ENCODE measurements around the gene CCP110.

CCP110 gene

GRCh38 chr16:19512297-19512696 lies 11.4 kb upstream of the CCP110 start:
- Histone ChIP-seq H3K36me3 (peaks cover 42 to 57% (median 52%) of the 10 kb centered on the region in 3 donors), H3K27me3 (no peaks in the 10 kb centered on the region), H3K4me1 (no peaks in the 10 kb centered on the region), H3K27ac (no peak overlapping the region), H3K4me3 (no peak overlapping the region), H3K9me3 (no peaks in the 10 kb centered on the region)
- TF ChIP-seq CTCF (IDR thresholded peaks at IDR 0.05): no peak
- no peak for DNase-seq
- intact Hi-C loops (cut with DNase I; ENCODE audit: low total_unique reads): no loop called here

- Histone ChIP-seq H3K4me1 (peaks cover 0 to 3% (median 0%) of the 10 kb centered on the region in 4 donors), H3K36me3 (peaks cover 40 to 50% (median 42%) of the 10 kb centered on the region in 3 donors), H3K27ac (no peak overlapping the region), H3K4me3 (no peak overlapping the region), H3K27me3 (no peaks in the 10 kb centered on the region), H3K9me3 (no peaks in the 10 kb centered on the region)
- DNase-seq: no peak
- TF ChIP-seq CTCF (IDR thresholded peaks at IDR 0.05): no peak
- intact Hi-C loops (cut with DNase I; ENCODE audit: low total_unique reads): no loop called here
These were observed 10.2 kb upstream of the CCP110 start for GRCh38 chr16:19513377-19514053.

- Histone ChIP-seq H3K4me1 (peaks cover 0 to 24% (median 11%) of the 10 kb centered on the region in 4 donors), H3K36me3 (peaks cover 18 to 32% (median 23%) of the 10 kb centered on the region in 3 donors), H3K27me3 (no peaks in the 10 kb centered on the region), H3K9me3 (no peaks in the 10 kb centered on the region), H3K27ac (no peak overlapping the region), H3K4me3 (no peak overlapping the region)
- no peak for TF ChIP-seq CTCF (IDR thresholded peaks at IDR 0.05)
- intact Hi-C loops (cut with DNase I; ENCODE audit: low total_unique reads): no loop called here
- no peak for DNase-seq
These were observed 8.0 kb upstream of the CCP110 start for GRCh38 chr16:19515757-19516156.

GRCh38 chr16:19517424-19518089 lies 6.2 kb upstream of the CCP110 start:
- Histone ChIP-seq H3K27me3 (no peaks in the 10 kb centered on the region), H3K9me3 (no peaks in the 10 kb centered on the region), H3K36me3 (peaks cover 10 to 27% (median 20%) of the 10 kb centered on the region in 3 donors), H3K4me1 (peaks cover 0 to 34% (median 17%) of the 10 kb centered on the region in 4 donors), H3K4me3 (no peak overlapping the region), H3K27ac (no peak overlapping the region)
- intact Hi-C loops (cut with DNase I; ENCODE audit: low total_unique reads): no loop called here
- TF ChIP-seq CTCF (IDR thresholded peaks at IDR 0.05): no peak
- DNase-seq: no peak

- intact Hi-C loops (cut with DNase I; ENCODE audit: low total_unique reads): no loop called here
- no peak overlapping the region for H3K4me3 ChIP-seq
- H3K4me1 ChIP-seq: peaks cover 0 to 34% (median 18%) of the 10 kb centered on the region in 4 donors
These were observed 5.4 kb upstream of the CCP110 start for GRCh38 chr16:19518388-19518787.

More at GRCh38 chr16:19518388-19518787, 5.4 kb upstream of the CCP110 start:
- Histone ChIP-seq H3K27me3 (no peaks in the 10 kb centered on the region), H3K36me3 (peaks cover 10 to 27% (median 20%) of the 10 kb centered on the region in 3 donors), H3K9me3 (no peaks in the 10 kb centered on the region), H3K27ac (no peak overlapping the region)
- TF ChIP-seq CTCF (IDR thresholded peaks at IDR 0.05): no peak
- no peak for DNase-seq

Data from tibial artery (tissue), 4 donors.